Thymus (tissue), 14 donors: Measurements from ENCODE around the gene OR2T1. TPM values are rescaled to one million over a fixed set of nuclear protein-coding genes. Genes with fewer than 3 reads are reported as not detected.

ENCODE experiments used
- DNase-seq, 9 donors: peaks; one replicate each; pipeline ENCODE4 v3.0.0-alpha.2; 2013; ENCODE audit warnings: low spot score in 9 of 9, low read depth in 6 of 9, missing footprints in 1 of 9
- H3K27ac ChIP-seq, 2 donors: one replicate each; pipeline ENCODE4 v1.5.1; 2013; ENCODE audit warnings: control low read depth in 1 of 2, low read depth in 1 of 2, low read length in 1 of 2, mild to moderate bottlenecking in 1 of 2, moderate library complexity in 1 of 2
- H3K27me3 ChIP-seq, 2 donors: one replicate each; pipeline ENCODE4 v1.5.1; 2013; ENCODE audit warnings: low read length in 1 of 2; ENCODE audit not compliant: control insufficient read depth in 2 of 2, insufficient read depth in 1 of 2
- H3K36me3 ChIP-seq, 2 donors: one replicate each; pipeline ENCODE4 v1.5.1; 2013; ENCODE audit warnings: low read length in 1 of 2, mild to moderate bottlenecking in 1 of 2, moderate library complexity in 1 of 2; ENCODE audit not compliant: control insufficient read depth in 2 of 2, insufficient read depth in 2 of 2
- H3K4me1 ChIP-seq, 2 donors: one replicate each; pipeline ENCODE4 v1.5.1; 2013; ENCODE audit warnings: low read length in 2 of 2; ENCODE audit not compliant: control insufficient read depth in 2 of 2, insufficient read depth in 2 of 2
- H3K4me3 ChIP-seq, 2 donors: one replicate each; pipeline ENCODE4 v1.5.1; 2013; ENCODE audit warnings: low read length in 2 of 2, control low read depth in 1 of 2, mild to moderate bottlenecking in 1 of 2
- H3K9me3 ChIP-seq, 2 donors: one replicate each; pipeline ENCODE4 v1.5.1; 2013; ENCODE audit warnings: low read length in 1 of 2, mild to moderate bottlenecking in 1 of 2; ENCODE audit not compliant: control insufficient read depth in 2 of 2, insufficient read depth in 1 of 2
- WGBS: extraction: QIAGEN DNeasy Blood & Tissue Kit; methylation state at CpG from one replicate; pipeline ENCODE4 v1.1.7; 2013; 5-methylcytosine and 5-hydroxymethylcytosine counted together
- long read RNA-seq, 10 donors: transcript quantifications; one replicate each; lab custom pipeline, GENCODE V29; 2026
- polyA plus RNA-seq: library from polyadenylated mRNA; stranded (reverse); fragments of 200-250 nt; gene quantifications from one replicate; pipeline ENCODE4 v1.2.3, GENCODE V29; 2013
- total RNA-seq: library from RNA; stranded (reverse); fragments of 120-200 nt; gene quantifications from one replicate; pipeline ENCODE4 v1.2.4, GENCODE V29; 2013
- donor health status: healthy.

The OR2T1 gene, protein sequence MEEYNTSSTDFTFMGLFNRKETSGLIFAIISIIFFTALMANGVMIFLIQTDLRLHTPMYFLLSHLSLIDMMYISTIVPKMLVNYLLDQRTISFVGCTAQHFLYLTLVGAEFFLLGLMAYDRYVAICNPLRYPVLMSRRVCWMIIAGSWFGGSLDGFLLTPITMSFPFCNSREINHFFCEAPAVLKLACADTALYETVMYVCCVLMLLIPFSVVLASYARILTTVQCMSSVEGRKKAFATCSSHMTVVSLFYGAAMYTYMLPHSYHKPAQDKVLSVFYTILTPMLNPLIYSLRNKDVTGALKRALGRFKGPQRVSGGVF
- not detected for total RNA-seq
- polyA plus RNA-seq, result 0.02 TPM
- long read RNA-seq, donor 1, result 0 reads
- long read RNA-seq, donor 2, result 0 reads
- long read RNA-seq, donor 3, result 0 reads
- long read RNA-seq, donor 4, result 0 reads
- long read RNA-seq, donor 5, result 0 reads
- long read RNA-seq, donor 6, result 0 reads
- long read RNA-seq, donor 7, result 0 reads
- long read RNA-seq, donor 8, result 0 reads
- long read RNA-seq, donor 9, result 0 reads
- long read RNA-seq, donor 10, result 0 reads

DNA sequence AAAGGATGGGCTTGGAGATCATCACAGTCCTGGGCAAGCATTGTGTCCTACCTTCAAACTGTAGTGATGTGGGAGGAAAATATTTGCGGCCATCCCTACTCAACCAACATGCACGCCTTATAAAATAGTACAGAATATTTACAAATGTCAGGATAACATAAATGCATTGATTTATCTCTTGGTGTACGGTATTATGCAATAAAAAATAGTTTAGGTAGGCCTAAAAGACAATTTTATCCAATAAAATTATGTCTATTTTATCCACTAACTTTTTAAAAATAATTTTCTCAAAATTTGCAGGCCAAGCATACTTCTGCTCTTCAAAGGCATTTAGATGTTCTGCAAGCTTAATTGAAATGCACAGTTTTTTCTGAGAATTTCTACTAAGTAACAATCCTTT, at the start of gene OR2T1:
Gene OR2T1 (plus strand): TSS at position 301 of the 400 bp plus-strand sequence. CDS start 3,100 bp downstream, outside the sequence.
- Histone ChIP-seq H3K4me1 (no peaks in the 10 kb centered on the region), H3K9me3 (peaks cover 0 to 4% of the 10 kb centered on the region in 2 donors), H3K36me3 (no peaks in the 10 kb centered on the region), H3K27ac (no peak within 1 kb of the TSS), H3K4me3 (no peak within 1 kb of the TSS), H3K27me3 (no peaks in the 10 kb centered on the region)
- no peak for DNase-seq
- 94% methylated on average over 3 of the region's 3 CpGs for WGBS

DNA sequence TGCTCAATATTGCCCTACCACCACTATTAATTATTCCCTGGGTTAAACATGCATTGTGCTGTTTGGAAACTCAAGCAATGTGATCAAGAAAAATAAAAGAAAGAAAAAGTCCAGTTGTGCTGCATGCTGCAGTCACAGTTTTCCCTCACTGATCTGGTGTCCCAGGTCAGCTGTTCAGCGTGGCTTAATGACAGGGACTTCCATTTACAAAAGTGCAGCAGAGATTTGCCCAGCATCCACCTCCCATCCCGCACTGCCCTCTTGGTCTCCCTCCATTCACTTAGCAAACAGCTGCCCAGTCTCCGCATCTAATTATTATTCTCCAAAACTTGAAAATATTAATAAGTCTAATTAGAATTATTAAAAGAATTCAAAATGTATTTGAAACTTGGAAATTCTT, 43.4 kb upstream of the OR2T1 start:
- no peak overlapping the region for H3K27ac ChIP-seq
- no peaks in the 10 kb centered on the region for H3K36me3 ChIP-seq
- H3K4me1 ChIP-seq, result no peaks in the 10 kb centered on the region
- H3K4me3 ChIP-seq, result no peak overlapping the region
- WGBS, result 89% methylated on average over 3 of the region's 3 CpGs
- DNase-seq, result no peak
- no peaks in the 10 kb centered on the region for H3K27me3 ChIP-seq
- no peaks in the 10 kb centered on the region for H3K9me3 ChIP-seq

DNA sequence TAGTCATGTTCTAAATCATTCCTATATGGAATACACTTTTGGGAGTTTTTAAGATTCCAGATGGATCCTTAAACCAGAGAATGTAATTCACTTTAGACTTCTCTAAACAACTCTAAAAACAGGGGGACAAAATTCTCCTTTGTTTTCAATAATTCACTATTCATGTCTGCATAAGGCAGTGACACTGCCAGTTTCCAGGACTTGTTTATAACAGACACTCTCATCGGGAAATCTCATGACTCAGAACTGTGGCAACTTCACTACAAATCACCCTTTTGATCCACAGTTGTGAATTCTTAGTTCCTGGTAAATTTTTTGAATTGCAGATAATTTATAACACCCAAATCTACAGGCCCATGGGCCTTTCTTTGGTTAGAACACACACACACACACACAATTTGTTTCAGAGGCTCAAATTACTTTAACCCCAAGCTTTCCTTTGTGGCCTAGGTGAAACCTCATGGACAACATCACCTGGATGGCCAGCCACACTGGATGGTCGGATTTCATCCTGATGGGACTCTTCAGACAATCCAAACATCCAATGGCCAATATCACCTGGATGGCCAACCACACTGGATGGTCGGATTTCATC, 41.6 kb upstream of the OR2T1 start, which contains the start of gene OR2T4:
Gene OR2T4 (plus strand): TSS at position 545 of the 595 bp plus-strand sequence. CDS start 0 bp downstream, at position 545.
- 53% methylated on average over 3 of the region's 3 CpGs for WGBS
- no peak within 1 kb of the TSS for H3K27ac ChIP-seq
- DNase-seq, result no peak

DNA sequence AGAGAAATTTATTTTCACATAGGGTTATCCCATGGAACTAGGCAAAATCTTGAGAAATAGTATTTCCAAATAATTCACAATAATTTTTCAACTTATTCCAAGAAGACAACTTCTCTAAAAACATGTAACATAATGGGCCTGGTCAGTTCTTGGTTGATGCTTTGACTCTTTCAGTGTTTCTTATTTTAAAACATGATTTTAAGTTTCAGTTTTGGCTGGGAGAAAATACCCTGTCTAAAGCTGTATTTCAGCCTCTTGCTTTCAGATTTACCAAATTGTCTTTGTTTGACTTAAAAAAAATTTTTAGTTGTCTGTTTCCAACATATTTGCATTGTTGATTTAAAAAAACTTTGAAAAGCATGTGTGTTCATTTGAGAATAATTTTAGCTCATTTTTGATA, 36.2 kb upstream of the OR2T1 start:
- H3K9me3 ChIP-seq, result no peaks in the 10 kb centered on the region
- no peaks in the 10 kb centered on the region for H3K27me3 ChIP-seq
- DNase-seq, result no peak
- H3K4me1 ChIP-seq, result no peaks in the 10 kb centered on the region
- no peaks in the 10 kb centered on the region for H3K36me3 ChIP-seq
- no peak overlapping the region for H3K4me3 ChIP-seq
- H3K27ac ChIP-seq, result no peak overlapping the region

More for the DNA sequence above, 41.6 kb upstream of the OR2T1 start, which contains the start of gene OR2T4:
- Histone ChIP-seq H3K4me3 (no peak within 1 kb of the TSS), H3K36me3 (no peaks in the 10 kb centered on the region), H3K9me3 (no peaks in the 10 kb centered on the region), H3K4me1 (no peaks in the 10 kb centered on the region), H3K27me3 (no peaks in the 10 kb centered on the region)

DNA sequence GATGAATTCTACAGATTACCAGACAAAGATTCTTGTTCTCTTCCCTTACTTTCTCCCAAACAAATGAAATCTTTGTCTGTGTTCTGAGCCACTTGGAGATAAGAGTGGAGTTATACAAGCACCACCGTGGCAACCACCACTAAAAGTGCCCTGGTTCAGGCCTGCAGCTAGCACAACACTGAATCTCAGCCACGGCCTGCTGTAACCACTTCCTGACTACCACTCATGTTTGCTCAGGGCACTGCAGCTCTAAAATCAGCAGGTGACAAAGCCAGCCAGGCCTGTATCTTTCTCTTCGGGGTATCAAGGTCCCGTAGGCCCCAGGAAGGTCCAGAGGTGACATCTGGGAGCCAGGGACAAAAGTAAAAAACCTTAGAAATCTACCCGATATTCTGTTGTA, 30.5 kb upstream of the OR2T1 start:
- Histone ChIP-seq H3K4me3 (no peak overlapping the region), H3K9me3 (peaks cover 0 to 10% of the 10 kb centered on the region in 2 donors), H3K4me1 (no peaks in the 10 kb centered on the region), H3K27me3 (no peaks in the 10 kb centered on the region), H3K27ac (no peak overlapping the region), H3K36me3 (no peaks in the 10 kb centered on the region)
- 23% methylated on average over 5 of the region's 5 CpGs for WGBS
- DNase-seq, result no peak

DNA sequence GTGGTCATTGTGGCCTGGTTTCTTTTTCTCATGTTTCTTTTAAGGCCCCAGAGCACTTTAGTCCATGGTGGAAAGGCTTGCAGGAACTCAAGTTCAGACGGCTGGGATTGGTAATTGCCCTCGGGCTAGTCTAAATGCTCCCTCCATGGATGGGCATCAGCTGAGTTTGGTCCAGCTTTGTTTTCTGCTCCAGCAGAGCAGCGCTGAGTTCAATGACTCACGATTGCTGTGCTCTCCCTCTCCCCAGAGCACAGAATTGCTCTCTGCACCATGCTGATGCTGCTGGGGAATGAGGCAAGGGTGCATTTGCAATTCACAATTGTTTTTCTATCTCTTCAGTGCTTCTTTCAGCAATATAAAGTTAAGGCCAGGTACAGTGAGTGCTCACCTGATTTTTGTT, 29.1 kb upstream of the OR2T1 start:
- H3K27ac ChIP-seq, result no peak overlapping the region
- no peaks in the 10 kb centered on the region for H3K36me3 ChIP-seq
- WGBS, result 92% methylated on average over 4 of the region's 4 CpGs

DNA sequence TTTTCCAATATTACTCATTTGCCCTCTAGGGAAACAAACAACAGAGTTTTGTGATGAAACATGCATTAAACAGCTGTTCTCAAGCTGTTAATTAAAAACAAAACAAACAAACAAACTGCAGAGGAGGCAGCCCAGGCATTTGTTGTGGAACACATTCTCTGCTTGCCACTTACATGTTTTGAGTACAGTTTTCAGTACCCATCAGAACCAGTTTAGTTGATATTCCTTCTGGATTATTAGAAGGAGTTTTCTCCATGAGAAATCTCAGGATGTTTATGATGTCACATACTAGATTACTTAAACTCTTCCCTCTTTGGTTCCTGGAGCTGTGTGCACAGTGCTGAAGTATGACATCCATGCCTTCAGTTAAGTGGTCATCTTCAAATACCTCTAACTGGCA, 27.4 kb upstream of the OR2T1 start, which contains the start of gene OR2T6:
Gene OR2T6 (plus strand): TSS at position 301 of the 400 bp plus-strand sequence. CDS start 11,863 bp downstream, outside the sequence.
- no peaks in the 10 kb centered on the region for H3K36me3 ChIP-seq

More for the DNA sequence above, 29.1 kb upstream of the OR2T1 start:
- no peaks in the 10 kb centered on the region for H3K4me1 ChIP-seq
- no peak for DNase-seq
- no peak overlapping the region for H3K4me3 ChIP-seq
- no peaks in the 10 kb centered on the region for H3K27me3 ChIP-seq
- peaks cover 0 to 10% of the 10 kb centered on the region in 2 donors for H3K9me3 ChIP-seq

DNA sequence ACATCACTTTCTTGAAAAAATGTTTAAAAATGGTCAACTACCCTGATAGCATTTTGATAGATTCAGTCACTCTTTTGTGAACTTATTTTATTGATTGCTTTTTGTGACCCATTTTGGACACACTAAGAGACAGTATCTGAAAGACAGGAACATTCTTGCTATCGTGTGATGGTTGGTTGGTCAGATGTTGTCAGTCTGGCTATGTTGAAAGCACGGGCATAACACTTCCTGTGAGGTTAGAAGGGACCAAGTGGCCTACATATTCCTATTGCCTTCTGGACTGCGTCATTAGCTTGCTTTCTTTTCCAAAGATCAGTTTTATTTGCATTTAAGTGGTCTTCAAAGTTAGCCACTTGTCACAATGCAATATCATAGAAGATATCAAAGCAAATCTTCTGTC, 25.9 kb upstream of the OR2T1 start:
- Histone ChIP-seq H3K36me3 (no peaks in the 10 kb centered on the region), H3K4me1 (no peaks in the 10 kb centered on the region), H3K27ac (no peak overlapping the region), H3K9me3 (peaks cover 0 to 10% of the 10 kb centered on the region in 2 donors), H3K4me3 (no peak overlapping the region), H3K27me3 (no peaks in the 10 kb centered on the region)
- WGBS, result 84% methylated on average over 3 of the region's 3 CpGs
- DNase-seq, result no peak

More for the DNA sequence above, 27.4 kb upstream of the OR2T1 start, which contains the start of gene OR2T6:
- DNase-seq, result no peak
- Histone ChIP-seq H3K9me3 (peaks cover 0 to 10% of the 10 kb centered on the region in 2 donors), H3K4me3 (no peak within 1 kb of the TSS), H3K27me3 (no peaks in the 10 kb centered on the region), H3K4me1 (no peaks in the 10 kb centered on the region), H3K27ac (no peak within 1 kb of the TSS)

DNA sequence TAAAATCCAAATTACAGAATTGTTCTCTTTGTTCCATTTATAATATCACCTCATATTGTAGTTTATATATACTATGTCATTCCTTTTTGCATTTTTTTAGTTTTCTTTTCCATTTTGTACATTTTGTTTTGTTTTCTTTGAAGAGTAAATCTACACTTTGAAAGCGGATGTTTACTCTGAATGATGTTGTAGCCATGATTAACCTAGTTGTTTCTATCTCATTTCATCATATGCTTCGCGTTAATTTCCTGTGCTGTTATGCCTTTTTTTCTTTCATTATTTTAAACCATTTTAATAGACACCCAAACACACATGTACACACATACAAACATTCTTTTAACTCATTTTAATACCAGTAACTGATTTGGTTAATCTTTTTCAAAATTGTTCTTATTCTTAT, 22.0 kb upstream of the OR2T1 start:
- Histone ChIP-seq H3K27ac (no peak overlapping the region), H3K36me3 (no peaks in the 10 kb centered on the region), H3K4me3 (no peak overlapping the region), H3K4me1 (no peaks in the 10 kb centered on the region), H3K27me3 (no peaks in the 10 kb centered on the region), H3K9me3 (no peaks in the 10 kb centered on the region)
- WGBS, result 97% methylated on average over 3 of the region's 3 CpGs
- no peak for DNase-seq
